SK-N-SH treated with all-trans-retinoic acid at 6 μM for 48 hours (cell line): ENCODE measurements around the gene SORCS2.

Experiments
- ATAC-seq: fragments of 200-7000 bp; cut with Tn5 transposase; 3 replicates; pipeline ENCODE4 v1.9.1; 2020; ENCODE audit warnings: mild to moderate bottlenecking, moderate library complexity
- ARNTL ChIP-seq: fragments of 450-650 bp; formaldehyde crosslinking; IDR thresholded peaks from 2 replicates; pipeline ENCODE4 v1.5.0; 2020; ENCODE audit warnings: low read depth, mild to moderate bottlenecking, moderate library complexity, borderline replicate concordance
- BACH2 ChIP-seq: fragments of 250-450 bp; sonication (Bioruptor Pico); IDR thresholded peaks from 2 replicates; pipeline ENCODE4 v1.9.0; 2021; ENCODE audit warnings: mild to moderate bottlenecking, borderline replicate concordance
- CSDC2 ChIP-seq: fragments of 250-450 bp; sonication (Bioruptor Pico); IDR thresholded peaks from 2 replicates; pipeline ENCODE4 v1.5.0; 2020; ENCODE audit warnings: mild to moderate bottlenecking, moderate library complexity
- CSRNP3 ChIP-seq: fragments of 250-450 bp; sonication (Bioruptor Pico); IDR thresholded peaks from 2 replicates; pipeline ENCODE4 v1.5.1; 2021; ENCODE audit warnings: mild to moderate bottlenecking, moderate library complexity
- GLIS3 ChIP-seq: fragments of 250-450 bp; sonication (Bioruptor Pico); IDR thresholded peaks from 2 replicates; pipeline ENCODE4 v1.5.0; 2020; ENCODE audit warnings: mild to moderate bottlenecking, moderate library complexity
- ISL1 ChIP-seq: fragments of 250-450 bp; sonication (Bioruptor Pico); IDR thresholded peaks from 2 replicates; pipeline ENCODE4 v2.1.2; 2022; ENCODE audit warnings: mild to moderate bottlenecking, moderate library complexity
- OSR1 ChIP-seq: fragments of 250-450 bp; sonication (Bioruptor Pico); IDR thresholded peaks from 2 replicates; pipeline ENCODE4 v1.8.0; 2022; ENCODE audit warnings: moderate library complexity, mild to moderate bottlenecking, inconsistent platforms
- PATZ1 ChIP-seq: fragments of 250-450 bp; sonication (Bioruptor Pico); IDR thresholded peaks from 2 replicates; pipeline ENCODE4 v1.8.0; 2020; ENCODE audit warnings: mild to moderate bottlenecking, moderate library complexity, borderline replicate concordance
- PPARA ChIP-seq: fragments of 250-450 bp; sonication (Bioruptor Pico); IDR thresholded peaks from 2 replicates; pipeline ENCODE4 v1.5.0; 2020; ENCODE audit warnings: mild to moderate bottlenecking, borderline replicate concordance
- RARB ChIP-seq: fragments of 250-450 bp; sonication (Bioruptor Pico); IDR thresholded peaks from 2 replicates; pipeline ENCODE4 v1.8.0; 2021; ENCODE audit warnings: mild to moderate bottlenecking, moderate library complexity
- SNAI2 ChIP-seq: fragments of 250-450 bp; sonication (Bioruptor Pico); IDR thresholded peaks from 2 replicates; pipeline ENCODE4 v1.5.0; 2020; ENCODE audit warnings: mild to moderate bottlenecking, moderate library complexity
- TCF4 ChIP-seq: fragments of 250-450 bp; sonication (Bioruptor Pico); IDR thresholded peaks from 2 replicates; pipeline ENCODE4 v1.8.0; 2021; ENCODE audit warnings: mild to moderate bottlenecking, moderate library complexity, borderline replicate concordance
- ZC3H10 ChIP-seq: fragments of 250-450 bp; sonication (Bioruptor Pico); IDR thresholded peaks from 2 replicates; pipeline ENCODE4 v1.5.1; 2021; ENCODE audit warnings: mild to moderate bottlenecking, moderate library complexity
- ZFP3 ChIP-seq: fragments of 250-450 bp; sonication (Bioruptor Pico); IDR thresholded peaks from 2 replicates; pipeline ENCODE4 v1.5.0; 2020; ENCODE audit warnings: mild to moderate bottlenecking, moderate library complexity
- ZNF8 ChIP-seq: fragments of 450-650 bp; formaldehyde crosslinking; IDR thresholded peaks from 2 replicates; pipeline ENCODE4 v1.5.0; 2020; ENCODE audit warnings: mild to moderate bottlenecking, moderate library complexity
- TF ChIP-seq, protein P1 (sequence below): fragments of 250-450 bp; sonication (Bioruptor Pico); IDR thresholded peaks from 2 replicates; pipeline ENCODE4 v1.8.0; 2021; ENCODE audit warnings: low read depth, mild to moderate bottlenecking, moderate library complexity, borderline replicate concordance
- TF ChIP-seq, protein P2 (sequence below): fragments of 250-450 bp; sonication (Bioruptor Pico); IDR thresholded peaks from 2 replicates; pipeline ENCODE4 v1.5.1; 2020; ENCODE audit warnings: low read depth, mild to moderate bottlenecking, moderate library complexity
- TF ChIP-seq, protein P3 (sequence below): fragments of 250-450 bp; sonication (Bioruptor Pico); IDR thresholded peaks from 2 replicates; pipeline ENCODE4 v1.5.0; 2020; ENCODE audit warnings: mild to moderate bottlenecking, moderate library complexity

Gene SORCS2

GRCh38 chr4:7261536-7261935 lies 69.2 kb downstream of the SORCS2 start:
- no peak for TF ChIP-seq OSR1
- TF ChIP-seq ZC3H10 (CRISPR knock-in tag), result no peak
- no peak for TF ChIP-seq CSDC2
- TF ChIP-seq PPARA, result no peak
- TF ChIP-seq GLIS3 (CRISPR knock-in tag), result no peak
- TF ChIP-seq PATZ1 (CRISPR knock-in tag), result no peak
- no peak for TF ChIP-seq ZFP3 (CRISPR knock-in tag)
- no peak for TF ChIP-seq RARB
- no peak for TF ChIP-seq CSRNP3
- no peak for ATAC-seq

GRCh38 chr4:7262134-7262533 lies 69.8 kb downstream of the SORCS2 start:
- TF ChIP-seq TCF4 (CRISPR knock-in tag), result no peak
- TF ChIP-seq CSDC2, result no peak
- TF ChIP-seq, protein P1, sequence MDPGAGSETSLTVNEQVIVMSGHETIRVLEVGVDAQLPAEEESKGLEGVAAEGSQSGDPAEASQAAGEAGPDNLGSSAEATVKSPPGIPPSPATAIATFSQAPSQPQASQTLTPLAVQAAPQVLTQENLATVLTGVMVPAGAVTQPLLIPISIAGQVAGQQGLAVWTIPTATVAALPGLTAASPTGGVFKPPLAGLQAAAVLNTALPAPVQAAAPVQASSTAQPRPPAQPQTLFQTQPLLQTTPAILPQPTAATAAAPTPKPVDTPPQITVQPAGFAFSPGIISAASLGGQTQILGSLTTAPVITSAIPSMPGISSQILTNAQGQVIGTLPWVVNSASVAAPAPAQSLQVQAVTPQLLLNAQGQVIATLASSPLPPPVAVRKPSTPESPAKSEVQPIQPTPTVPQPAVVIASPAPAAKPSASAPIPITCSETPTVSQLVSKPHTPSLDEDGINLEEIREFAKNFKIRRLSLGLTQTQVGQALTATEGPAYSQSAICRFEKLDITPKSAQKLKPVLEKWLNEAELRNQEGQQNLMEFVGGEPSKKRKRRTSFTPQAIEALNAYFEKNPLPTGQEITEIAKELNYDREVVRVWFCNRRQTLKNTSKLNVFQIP, result no peak
- TF ChIP-seq ZC3H10 (CRISPR knock-in tag), result no peak
- no peak for TF ChIP-seq CSRNP3
- TF ChIP-seq, protein P2, sequence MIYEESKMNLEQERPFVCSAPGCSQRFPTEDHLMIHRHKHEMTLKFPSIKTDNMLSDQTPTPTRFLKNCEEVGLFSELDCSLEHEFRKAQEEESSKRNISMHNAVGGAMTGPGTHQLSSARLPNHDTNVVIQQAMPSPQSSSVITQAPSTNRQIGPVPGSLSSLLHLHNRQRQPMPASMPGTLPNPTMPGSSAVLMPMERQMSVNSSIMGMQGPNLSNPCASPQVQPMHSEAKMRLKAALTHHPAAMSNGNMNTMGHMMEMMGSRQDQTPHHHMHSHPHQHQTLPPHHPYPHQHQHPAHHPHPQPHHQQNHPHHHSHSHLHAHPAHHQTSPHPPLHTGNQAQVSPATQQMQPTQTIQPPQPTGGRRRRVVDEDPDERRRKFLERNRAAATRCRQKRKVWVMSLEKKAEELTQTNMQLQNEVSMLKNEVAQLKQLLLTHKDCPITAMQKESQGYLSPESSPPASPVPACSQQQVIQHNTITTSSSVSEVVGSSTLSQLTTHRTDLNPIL (CRISPR knock-in tag), result no peak
- no peak for TF ChIP-seq PPARA
- no peak for TF ChIP-seq ZNF8
- no peak for TF ChIP-seq ARNTL
- no peak for ATAC-seq

DNA sequence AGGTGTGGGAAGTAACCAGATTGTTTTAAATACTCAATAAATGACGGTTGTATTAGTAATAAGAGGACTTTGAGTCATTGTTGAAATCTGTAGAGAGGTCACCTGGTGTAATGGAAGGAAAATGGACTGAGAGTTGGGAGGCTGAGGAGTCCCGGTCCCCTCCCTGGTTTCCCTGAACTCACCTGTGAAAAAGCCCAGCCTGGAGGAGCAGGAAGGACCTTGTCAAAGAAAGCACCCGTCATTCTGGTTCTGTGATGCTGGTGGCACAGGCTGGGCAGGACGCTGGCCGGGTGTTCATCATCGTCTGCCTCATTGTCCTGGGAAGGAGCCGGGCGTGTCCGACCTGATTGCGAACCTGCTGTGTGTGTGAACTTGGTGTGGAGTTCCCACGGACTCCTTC lies 70.8 kb downstream of the SORCS2 start:
- no peak for TF ChIP-seq SNAI2
- TF ChIP-seq BACH2 (CRISPR knock-in tag), result no peak
- TF ChIP-seq ZC3H10 (CRISPR knock-in tag), result no peak
- TF ChIP-seq ZFP3 (CRISPR knock-in tag), result no peak
- TF ChIP-seq ISL1 (CRISPR knock-in tag), result no peak
- TF ChIP-seq ARNTL, result no peak
- no peak for TF ChIP-seq CSRNP3
- no peak for TF ChIP-seq ZNF8
- TF ChIP-seq, protein P3, sequence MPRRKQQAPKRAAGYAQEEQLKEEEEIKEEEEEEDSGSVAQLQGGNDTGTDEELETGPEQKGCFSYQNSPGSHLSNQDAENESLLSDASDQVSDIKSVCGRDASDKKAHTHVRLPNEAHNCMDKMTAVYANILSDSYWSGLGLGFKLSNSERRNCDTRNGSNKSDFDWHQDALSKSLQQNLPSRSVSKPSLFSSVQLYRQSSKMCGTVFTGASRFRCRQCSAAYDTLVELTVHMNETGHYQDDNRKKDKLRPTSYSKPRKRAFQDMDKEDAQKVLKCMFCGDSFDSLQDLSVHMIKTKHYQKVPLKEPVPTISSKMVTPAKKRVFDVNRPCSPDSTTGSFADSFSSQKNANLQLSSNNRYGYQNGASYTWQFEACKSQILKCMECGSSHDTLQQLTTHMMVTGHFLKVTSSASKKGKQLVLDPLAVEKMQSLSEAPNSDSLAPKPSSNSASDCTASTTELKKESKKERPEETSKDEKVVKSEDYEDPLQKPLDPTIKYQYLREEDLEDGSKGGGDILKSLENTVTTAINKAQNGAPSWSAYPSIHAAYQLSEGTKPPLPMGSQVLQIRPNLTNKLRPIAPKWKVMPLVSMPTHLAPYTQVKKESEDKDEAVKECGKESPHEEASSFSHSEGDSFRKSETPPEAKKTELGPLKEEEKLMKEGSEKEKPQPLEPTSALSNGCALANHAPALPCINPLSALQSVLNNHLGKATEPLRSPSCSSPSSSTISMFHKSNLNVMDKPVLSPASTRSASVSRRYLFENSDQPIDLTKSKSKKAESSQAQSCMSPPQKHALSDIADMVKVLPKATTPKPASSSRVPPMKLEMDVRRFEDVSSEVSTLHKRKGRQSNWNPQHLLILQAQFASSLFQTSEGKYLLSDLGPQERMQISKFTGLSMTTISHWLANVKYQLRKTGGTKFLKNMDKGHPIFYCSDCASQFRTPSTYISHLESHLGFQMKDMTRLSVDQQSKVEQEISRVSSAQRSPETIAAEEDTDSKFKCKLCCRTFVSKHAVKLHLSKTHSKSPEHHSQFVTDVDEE (CRISPR knock-in tag), result no peak
- no peak for ATAC-seq
